GM23248 (cell line): Measurements from ENCODE around the gene TCF7L2. TPM values are rescaled to one million over a fixed set of nuclear protein-coding genes. Genes with fewer than 3 reads are reported as not detected.

Experiments
- DNase-seq: peaks from one replicate; pipeline ENCODE4 v3.0.0-alpha.2; 2015
- H2AFZ ChIP-seq: fragments of 200-600 bp; sonication (generic); 2 replicates; pipeline ENCODE4 v1.6.1; 2016; ENCODE audit warnings: antibody characterized with exemption
- H3F3A ChIP-seq: fragments of 200-600 bp; sonication (generic); 2 replicates; pipeline ENCODE4 v1.6.1; 2016; ENCODE audit warnings: mild to moderate bottlenecking, antibody characterized with exemption, mixed run types; ENCODE audit not compliant: insufficient read depth
- H3K27ac ChIP-seq: fragments of 200-600 bp; sonication (generic); 2 replicates; pipeline ENCODE4 v1.5.1; 2016; ENCODE audit warnings: mild to moderate bottlenecking
- H3K27me3 ChIP-seq: fragments of 200-600 bp; sonication (generic); replicated peaks from 2 replicates; pipeline ENCODE4 v1.6.1; 2016; ENCODE audit warnings: mild to moderate bottlenecking; ENCODE audit not compliant: insufficient read depth
- H3K36me3 ChIP-seq: fragments of 200-600 bp; sonication (generic); 2 replicates; pipeline ENCODE4 v1.6.1; 2016; ENCODE audit warnings: low read depth, mild to moderate bottlenecking
- H3K4me1 ChIP-seq: fragments of 200-600 bp; sonication (generic); 2 replicates; pipeline ENCODE4 v1.6.1; 2016; ENCODE audit warnings: mild to moderate bottlenecking; ENCODE audit not compliant: insufficient read depth
- H3K4me2 ChIP-seq: fragments of 200-600 bp; sonication (generic); one replicate; pipeline ENCODE4 v1.6.1; 2016; ENCODE audit warnings: mild to moderate bottlenecking; ENCODE audit not compliant: unreplicated experiment
- H3K4me3 ChIP-seq: fragments of 200-600 bp; sonication (generic); 2 replicates; pipeline ENCODE4 v1.5.1; 2016; ENCODE audit warnings: mild to moderate bottlenecking
- H3K79me2 ChIP-seq: fragments of 200-600 bp; sonication (generic); 2 replicates; pipeline ENCODE4 v1.6.1; 2016; ENCODE audit warnings: mild to moderate bottlenecking; ENCODE audit not compliant: insufficient read depth
- H3K9ac ChIP-seq: fragments of 200-600 bp; sonication (generic); 2 replicates; pipeline ENCODE4 v1.6.1; 2016; ENCODE audit warnings: mild to moderate bottlenecking
- H3K9me2 ChIP-seq: fragments of 200-600 bp; sonication (generic); 2 replicates; pipeline ENCODE4 v1.6.1; 2016; ENCODE audit warnings: mixed run types, mild to moderate bottlenecking, moderate library complexity; ENCODE audit not compliant: insufficient read depth
- H3K9me3 ChIP-seq: fragments of 200-600 bp; sonication (generic); one replicate; pipeline ENCODE4 v1.6.1; 2017; ENCODE audit warnings: low read depth
- H4K20me1 ChIP-seq: fragments of 200-600 bp; sonication (generic); 2 replicates; pipeline ENCODE4 v1.6.0; 2016; ENCODE audit not compliant: insufficient read depth
- EZH2 ChIP-seq: fragments of 200-600 bp; sonication (generic); IDR thresholded peaks from 2 replicates; pipeline ENCODE4 v1.6.1; 2018; ENCODE audit warnings: antibody characterized with exemption, mild to moderate bottlenecking; ENCODE audit not compliant: insufficient read depth, poor library complexity, severe bottlenecking
- EZH2phosphoT487 ChIP-seq: fragments of 200-600 bp; sonication (generic); IDR thresholded peaks from 2 replicates; pipeline ENCODE4 v1.6.1; 2018; ENCODE audit warnings: antibody characterized with exemption, moderate library complexity, mild to moderate bottlenecking, low read depth; ENCODE audit not compliant: insufficient read depth
- WGBS, 2 experiments: methylation state at CpG; one replicate each; pipeline ENCODE4 v1.1.6; 2015 to 2017; ENCODE audit warnings: low lambda C conversion rate in 2 of 2, low coverage in 1 of 2; ENCODE audit errors: missing lambda C conversion rate in 2 of 2; 5-methylcytosine and 5-hydroxymethylcytosine counted together
- in situ Hi-C: fragments of 300-500 bp; cut with MboI; formaldehyde crosslinking; loops from 2 replicates; pipeline ENCODE4 v1.15.0; 2020
- polyA plus RNA-seq: library from polyadenylated mRNA; unstranded; fragments of >200 nt; fragmentation: Nextera tagmentation; extraction: Ambion mirVana; gene quantifications from 2 replicates; pipeline ENCODE4 v1.2.1, GENCODE V29; 2016
- total RNA-seq: library from RNA; depleted of rRNA; stranded (reverse); fragments of >200 nt; shearing (Covaris generic); gene quantifications from 2 replicates; pipeline ENCODE4 v1.2.3, GENCODE V29; 2014

The TCF7L2 gene
- total and polyA plus RNA-seq, 2 experiments from 2014 or later = 6.2 to 19.3 TPM

DNA sequence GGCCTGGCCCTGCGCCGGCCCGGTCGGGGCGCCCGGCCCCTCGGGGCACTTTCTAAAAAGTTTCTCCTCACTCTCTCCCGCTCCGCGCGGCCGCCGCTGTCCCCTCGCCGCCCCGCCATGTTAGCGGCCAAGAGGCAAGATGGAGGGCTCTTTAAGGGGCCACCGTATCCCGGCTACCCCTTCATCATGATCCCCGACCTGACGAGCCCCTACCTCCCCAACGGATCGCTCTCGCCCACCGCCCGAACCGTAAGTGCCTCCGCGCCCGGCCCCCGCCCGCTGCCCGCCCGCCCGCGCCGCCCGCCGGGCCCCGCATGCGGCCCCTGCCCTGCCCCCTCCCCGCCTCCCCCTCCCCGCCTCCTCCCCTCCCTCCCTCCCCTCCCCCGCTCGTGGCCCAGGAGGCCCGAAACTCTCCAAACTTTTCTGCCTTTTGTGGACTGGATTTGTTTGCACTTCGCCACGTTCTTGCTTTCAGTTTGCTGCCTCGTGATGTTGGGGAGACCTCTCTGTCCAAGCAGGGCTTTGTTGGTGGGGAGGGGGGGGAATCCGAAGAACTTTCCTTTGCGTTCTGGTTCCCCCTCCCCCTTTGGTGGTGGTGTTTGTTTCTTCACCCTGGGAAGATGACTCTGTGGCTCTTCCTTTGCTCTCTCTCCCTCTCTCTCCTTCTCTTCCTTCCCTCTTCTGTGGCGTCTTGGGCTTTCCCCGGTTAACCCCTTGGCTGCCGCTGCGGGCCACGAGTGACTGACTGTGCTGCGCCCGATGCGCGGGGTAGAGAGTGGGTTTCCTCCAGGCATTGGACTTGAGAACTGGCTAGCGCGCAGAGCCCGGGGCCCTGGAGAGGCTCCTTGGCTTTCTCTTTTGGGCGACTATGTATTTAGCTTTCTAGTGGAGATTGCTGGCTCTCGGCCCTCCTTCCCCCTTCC is 1.6 kb downstream of the TCF7L2 start:
- Histone ChIP-seq H4K20me1 (no peaks in the 10 kb centered on the region), H3K27me3 (no peaks in the 10 kb centered on the region), H3K9me2 (no peaks in the 10 kb centered on the region), H3K9ac (peak overlapping the region; percentile 96), H3K79me2 (peaks cover 59% of the 10 kb centered on the region), H3K9me3 (no peaks in the 10 kb centered on the region), H3K4me2 (peak overlapping the region; percentile 98), H3K27ac (peak overlapping the region; percentile 92), H2AFZ (peak overlapping the region; percentile 9; the same call in 1 of the 2 replicates), H3K36me3 (no peaks in the 10 kb centered on the region), H3K4me1 (peaks cover 30% of the 10 kb centered on the region), H3F3A (peaks cover 35% of the 10 kb centered on the region), H3K4me3 (peak overlapping the region; percentile 88)
- WGBS, 2 experiments = 0 to 2% methylated on average over 29 to 65 of the region's 65 CpGs
- DNase-seq = peak; percentile 86
- no peak for TF ChIP-seq EZH2
- TF ChIP-seq EZH2phosphoT487 = no peak
- in situ Hi-C loops = loop anchor here (10.0 to 25.0 kb wide), 3 partner anchors 173 to 436 kb away; no protein-coding TSS in a partner anchor

DNA sequence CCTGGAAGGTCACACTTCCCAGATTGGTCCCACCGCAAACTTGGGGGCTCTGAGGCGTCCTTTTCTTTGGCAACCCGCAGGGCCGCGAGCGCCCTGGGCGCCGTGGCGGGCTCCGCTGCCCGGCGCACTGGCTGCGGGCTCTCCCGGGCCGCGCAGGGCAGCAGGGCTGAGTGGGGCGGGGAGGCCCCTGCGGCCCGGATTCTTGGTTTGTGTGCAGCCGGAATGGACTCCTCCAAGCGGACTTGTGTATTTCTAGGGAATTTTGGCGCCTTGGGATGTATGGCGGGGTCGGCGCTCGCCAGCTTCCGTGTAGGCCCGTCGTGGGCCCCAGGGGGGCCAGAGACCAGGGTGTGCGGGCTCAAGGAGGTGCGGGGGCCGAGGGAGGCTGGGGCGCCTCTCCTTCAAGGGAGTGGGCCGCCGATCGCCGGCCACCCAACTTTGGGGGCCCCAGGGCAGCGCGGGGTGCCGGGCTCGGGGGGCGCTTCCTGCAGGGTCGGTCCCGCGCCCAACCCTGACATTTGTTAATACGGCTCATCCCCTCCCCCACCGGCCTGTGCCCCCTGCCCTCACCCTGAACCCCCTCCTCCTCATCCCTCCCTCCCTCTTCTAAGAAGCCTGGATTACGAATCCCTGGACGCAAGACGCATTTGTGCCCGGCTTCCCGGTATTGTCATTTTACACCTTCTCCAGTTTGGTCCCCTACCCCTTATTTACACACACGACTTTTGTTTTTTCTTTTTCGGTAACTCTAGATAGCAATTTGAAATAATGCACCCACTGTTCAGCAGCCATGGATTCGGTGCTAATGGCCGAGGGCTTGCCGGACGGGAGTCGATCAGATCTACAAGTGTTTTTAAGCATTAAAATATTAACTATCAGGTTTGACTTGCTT is 2.5 kb downstream of the TCF7L2 start:
- peak overlapping the region; percentile 92 for H3K27ac ChIP-seq
- peak; percentile 66 for DNase-seq
- H4K20me1 ChIP-seq = no peaks in the 10 kb centered on the region
- peak overlapping the region; percentile 9; the same call in 1 of the 2 replicates for H2AFZ ChIP-seq
- peak overlapping the region; percentile 88 for H3K4me3 ChIP-seq
- no peaks in the 10 kb centered on the region for H3K27me3 ChIP-seq
- WGBS, 2 experiments = 1% methylated on average over 42 to 59 of the region's 59 CpGs
- peak overlapping the region; percentile 98 for H3K4me2 ChIP-seq
- H3K4me1 ChIP-seq = peaks cover 39% of the 10 kb centered on the region
- H3K9ac ChIP-seq = peak overlapping the region; percentile 96
- peaks cover 68% of the 10 kb centered on the region for H3K79me2 ChIP-seq
- TF ChIP-seq EZH2phosphoT487 = no peak
- TF ChIP-seq EZH2 = no peak
- in situ Hi-C loops = loop anchor here (10.0 to 25.0 kb wide), 3 partner anchors 172 to 435 kb away; no protein-coding TSS in a partner anchor
- no peaks in the 10 kb centered on the region for H3K36me3 ChIP-seq
- peaks cover 42% of the 10 kb centered on the region for H3F3A ChIP-seq
- H3K9me3 ChIP-seq = no peaks in the 10 kb centered on the region
- H3K9me2 ChIP-seq = no peaks in the 10 kb centered on the region

DNA sequence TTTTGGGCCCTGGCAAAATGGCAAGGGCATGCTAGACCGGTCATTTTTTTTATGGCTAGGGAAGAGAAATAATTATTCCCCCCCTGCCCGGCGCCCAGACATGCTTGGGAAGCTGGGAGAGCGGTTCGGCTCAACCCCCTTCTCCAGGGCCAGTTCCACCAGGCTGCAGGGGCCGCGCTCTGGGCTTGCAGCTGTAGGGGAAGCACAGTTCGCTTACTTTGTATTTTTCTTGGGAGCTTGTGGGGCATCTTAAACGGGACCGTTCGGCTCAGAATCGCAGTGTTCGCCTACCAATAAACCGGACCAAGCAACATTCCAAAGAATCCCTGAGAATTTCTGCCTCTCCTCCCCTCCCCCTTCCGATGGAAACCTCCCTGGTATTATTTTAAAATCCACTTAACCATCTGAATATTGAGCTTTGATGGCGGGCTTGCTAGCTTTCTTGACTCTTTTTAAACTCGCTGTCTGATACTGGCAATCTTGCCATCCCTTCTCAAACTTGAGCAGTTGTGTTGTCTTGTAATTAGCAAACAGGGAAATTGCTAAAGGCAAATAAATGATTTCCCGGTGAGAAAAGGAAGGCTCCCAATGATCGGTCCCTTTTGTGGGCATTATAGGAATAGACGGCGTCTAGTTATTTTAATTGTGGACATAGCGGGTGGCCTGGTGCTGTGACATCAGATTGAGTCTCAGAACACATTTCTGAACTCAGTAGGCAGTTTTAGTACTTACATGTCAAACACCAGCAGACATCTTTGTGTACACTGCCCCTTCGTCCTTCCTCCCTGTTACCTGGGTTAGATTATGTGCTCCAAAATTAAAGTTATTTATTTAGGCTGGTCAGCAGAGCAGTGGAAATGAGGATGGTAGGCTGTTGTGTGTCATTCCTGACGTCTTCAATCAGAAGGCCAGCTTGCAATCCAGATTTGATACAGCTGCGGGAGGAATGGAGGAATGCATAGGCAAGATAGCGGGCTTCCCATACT is 3.4 kb downstream of the TCF7L2 start:
- H3F3A ChIP-seq = peaks cover 48% of the 10 kb centered on the region
- H3K9ac ChIP-seq = peak overlapping the region; percentile 96
- WGBS, 2 experiments = 2 to 3% methylated on average over 26 of the region's 26 CpGs
- H3K4me2 ChIP-seq = peak overlapping the region; percentile 98
- TF ChIP-seq EZH2 = no peak
- TF ChIP-seq EZH2phosphoT487 = 0 out of 2 replicates have a peak, but pooled peaks have one; percentile 26
- H3K36me3 ChIP-seq = no peaks in the 10 kb centered on the region
- H3K4me1 ChIP-seq = peaks cover 46% of the 10 kb centered on the region
- peak overlapping the region; percentile 88 for H3K4me3 ChIP-seq
- in situ Hi-C loops = loop anchor here (10.0 to 25.0 kb wide), 3 partner anchors 171 to 434 kb away; no protein-coding TSS in a partner anchor
- no peaks in the 10 kb centered on the region for H3K27me3 ChIP-seq
- H2AFZ ChIP-seq = 0 out of 2 replicates have a peak overlapping the region, but pooled peaks have one; percentile 1
- H3K9me3 ChIP-seq = no peaks in the 10 kb centered on the region
- DNase-seq = peak; percentile 69
- H4K20me1 ChIP-seq = no peaks in the 10 kb centered on the region
- no peaks in the 10 kb centered on the region for H3K9me2 ChIP-seq
- peaks cover 75% of the 10 kb centered on the region for H3K79me2 ChIP-seq
- H3K27ac ChIP-seq = peak overlapping the region; percentile 92
